K562 (cell line): ENCODE data around the gene ORAI3. TPM values are rescaled to one million over a fixed set of nuclear protein-coding genes. Genes with fewer than 3 reads are reported as not detected.

Experiments
- CREB3L1 ChIP-seq: fragments of 450-650 bp; IDR thresholded peaks from 2 replicates; pipeline ENCODE4 v1.6.1; 2014; ENCODE audit warnings: low read depth, mild to moderate bottlenecking, moderate library complexity, borderline replicate concordance
- E2F6 ChIP-seq, 2 experiments: IDR thresholded peaks; 2 replicates each; pipeline ENCODE4 v1.6.1; 2011; ENCODE audit warnings: borderline replicate concordance in 1 of 2, control low read depth in 1 of 2, low read depth in 1 of 2, low read length in 1 of 2, mild to moderate bottlenecking in 1 of 2, mixed read lengths in 1 of 2, moderate library complexity in 1 of 2; ENCODE audit not compliant: insufficient read depth in 1 of 2, insufficient read length in 1 of 2, poor library complexity in 1 of 2, severe bottlenecking in 1 of 2; ENCODE audit errors: extremely low read depth in 1 of 2
- ETV5 ChIP-seq: sonication (generic); formaldehyde crosslinking; IDR thresholded peaks from 2 replicates; pipeline ENCODE4 v1.4.0; 2020; ENCODE audit warnings: low read depth, mild to moderate bottlenecking, missing genetic modification reagents
- MECOM ChIP-seq: fragments of 250-450 bp; sonication (Bioruptor Pico); IDR thresholded peaks from 2 replicates; pipeline ENCODE4 v1.8.0; 2022; ENCODE audit warnings: inconsistent platforms
- MEIS2 ChIP-seq: fragments of 450-650 bp; IDR thresholded peaks from 2 replicates; pipeline ENCODE4 v1.6.1; 2014; ENCODE audit warnings: mild to moderate bottlenecking; ENCODE audit not compliant: partially characterized antibody
- NR4A1 ChIP-seq, 2 experiments: fragments of 250-450 bp in 1 of 2; fragments of 450-650 bp in 1 of 2; sonication (Bioruptor Pico) in 1 of 2; IDR thresholded peaks; 2 replicates each; pipeline versions ENCODE4 v1.4.0 to v1.6.1; 2016 to 2020; ENCODE audit warnings: mild to moderate bottlenecking in 2 of 2, missing compliant biosample characterization in 1 of 2, missing genetic modification characterization in 1 of 2, moderate library complexity in 1 of 2
- RBBP5 ChIP-seq: fragments of 200-600 bp; sonication (generic); IDR thresholded peaks from 2 replicates; pipeline ENCODE4 v1.6.1; 2012; ENCODE audit warnings: borderline replicate concordance, mild to moderate bottlenecking, low read length, control low read depth, inconsistent platforms; ENCODE audit not compliant: insufficient read depth, poor library complexity, severe bottlenecking
- RNF219 ChIP-seq: fragments of 250-450 bp; sonication (Bioruptor Pico); IDR thresholded peaks from 2 replicates; pipeline ENCODE4 v1.5.0; 2022; ENCODE audit warnings: mild to moderate bottlenecking
- ZNF311 ChIP-seq: fragments of 250-450 bp; sonication (Bioruptor Pico); IDR thresholded peaks from 2 replicates; pipeline ENCODE4 v1.4.0; 2020; ENCODE audit warnings: mild to moderate bottlenecking, moderate library complexity
- polyA plus RNA-seq, 8 experiments: library from polyadenylated mRNA; depleted of rRNA in 4 of 8; stranded (reverse) in 5 of 8; unstranded in 3 of 8; fragments of >200 nt; fragmentation: Nextera tagmentation in 2 of 8; fragmentation: Illumina TruSeq in 1 of 8; extraction: Ambion mirVana in 2 of 8; extraction: Trizol in 1 of 8; gene quantifications; 2 replicates each; pipeline versions ENCODE4 v1.2.1 to v1.2.3, GENCODE V29; 2011 to 2014; ENCODE audit warnings: inconsistent platforms in 1 of 8, missing spikeins in 1 of 8
- total RNA-seq, 7 experiments: library from RNA; depleted of rRNA in 6 of 7; stranded (reverse); fragments of >200 nt in 6 of 7; fragmentation: Illumina TruSeq in 2 of 7; extraction: Trizol in 2 of 7; gene quantifications; 2 replicates each; pipeline versions ENCODE4 v1.2.1 to v1.2.3, GENCODE V29; 2011 to 2021; ENCODE audit warnings: low replicate concordance in 1 of 7
- TF ChIP-seq, protein P1 (sequence below): sonication (generic); formaldehyde crosslinking; IDR thresholded peaks from 2 replicates; pipeline ENCODE4 v1.8.0; 2023; ENCODE audit warnings: mild to moderate bottlenecking, missing genetic modification reagents
- TF ChIP-seq, protein P2 (sequence below): sonication (generic); formaldehyde crosslinking; IDR thresholded peaks from 2 replicates; pipeline ENCODE4 v1.8.1; 2023; ENCODE audit warnings: missing genetic modification reagents, mild to moderate bottlenecking, borderline replicate concordance

The ORAI3 gene
- total and polyA plus RNA-seq, 9 of the 15 experiments (the other 6 are each of a cell fraction or from before 2014, with no cell fraction given): 4.9 to 23.3 (median 14.1) TPM

DNA sequence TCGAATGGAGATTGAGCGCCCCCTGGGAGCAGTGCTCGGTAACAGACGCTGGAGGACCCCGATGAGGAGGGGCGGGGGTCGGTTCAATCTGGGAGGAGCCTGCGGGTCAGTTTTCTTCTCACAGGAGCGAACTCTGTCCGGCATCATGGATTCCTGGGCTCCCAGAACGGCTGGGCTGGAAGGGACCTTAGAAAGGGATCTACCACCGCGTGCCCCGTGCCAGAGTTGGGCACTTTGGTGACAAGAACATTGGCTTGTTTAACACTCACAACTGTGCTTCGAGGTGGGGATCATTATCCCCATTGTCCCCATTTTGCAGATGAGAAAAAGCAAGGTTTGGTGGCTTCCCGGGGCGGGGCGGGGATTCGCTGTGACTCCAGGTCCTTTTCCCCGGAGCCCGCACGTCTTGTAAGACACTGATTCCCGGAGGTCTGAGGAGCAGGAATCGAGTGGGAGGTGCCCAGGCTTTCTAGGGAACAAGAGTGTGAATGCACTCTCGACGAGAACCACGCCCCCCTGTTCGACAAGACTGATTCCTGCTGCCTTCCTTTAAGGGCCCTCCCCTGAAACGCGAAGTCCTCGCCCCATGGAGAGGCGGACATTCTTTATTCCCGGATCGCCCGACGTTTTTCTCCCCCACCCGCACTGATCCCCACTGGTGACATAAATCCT is 27.0 kb upstream of the ORAI3 start (continued):
- TF ChIP-seq, protein P1, sequence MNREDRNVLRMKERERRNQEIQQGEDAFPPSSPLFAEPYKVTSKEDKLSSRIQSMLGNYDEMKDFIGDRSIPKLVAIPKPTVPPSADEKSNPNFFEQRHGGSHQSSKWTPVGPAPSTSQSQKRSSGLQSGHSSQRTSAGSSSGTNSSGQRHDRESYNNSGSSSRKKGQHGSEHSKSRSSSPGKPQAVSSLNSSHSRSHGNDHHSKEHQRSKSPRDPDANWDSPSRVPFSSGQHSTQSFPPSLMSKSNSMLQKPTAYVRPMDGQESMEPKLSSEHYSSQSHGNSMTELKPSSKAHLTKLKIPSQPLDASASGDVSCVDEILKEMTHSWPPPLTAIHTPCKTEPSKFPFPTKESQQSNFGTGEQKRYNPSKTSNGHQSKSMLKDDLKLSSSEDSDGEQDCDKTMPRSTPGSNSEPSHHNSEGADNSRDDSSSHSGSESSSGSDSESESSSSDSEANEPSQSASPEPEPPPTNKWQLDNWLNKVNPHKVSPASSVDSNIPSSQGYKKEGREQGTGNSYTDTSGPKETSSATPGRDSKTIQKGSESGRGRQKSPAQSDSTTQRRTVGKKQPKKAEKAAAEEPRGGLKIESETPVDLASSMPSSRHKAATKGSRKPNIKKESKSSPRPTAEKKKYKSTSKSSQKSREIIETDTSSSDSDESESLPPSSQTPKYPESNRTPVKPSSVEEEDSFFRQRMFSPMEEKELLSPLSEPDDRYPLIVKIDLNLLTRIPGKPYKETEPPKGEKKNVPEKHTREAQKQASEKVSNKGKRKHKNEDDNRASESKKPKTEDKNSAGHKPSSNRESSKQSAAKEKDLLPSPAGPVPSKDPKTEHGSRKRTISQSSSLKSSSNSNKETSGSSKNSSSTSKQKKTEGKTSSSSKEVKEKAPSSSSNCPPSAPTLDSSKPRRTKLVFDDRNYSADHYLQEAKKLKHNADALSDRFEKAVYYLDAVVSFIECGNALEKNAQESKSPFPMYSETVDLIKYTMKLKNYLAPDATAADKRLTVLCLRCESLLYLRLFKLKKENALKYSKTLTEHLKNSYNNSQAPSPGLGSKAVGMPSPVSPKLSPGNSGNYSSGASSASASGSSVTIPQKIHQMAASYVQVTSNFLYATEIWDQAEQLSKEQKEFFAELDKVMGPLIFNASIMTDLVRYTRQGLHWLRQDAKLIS (CRISPR knock-in tag): peak; percentile 79; the same call in 1 of the 2 replicates
- TF ChIP-seq RNF219 (no peak), RBBP5 (peak; percentile 39), CREB3L1 (no peak), ZNF311 (CRISPR knock-in tag) (no peak), MECOM (CRISPR knock-in tag) (no peak), E2F6 (IDR thresholded peaks at IDR 0.05; ENCODE audit: borderline replicate concordance in 1 of 2, extremely low read depth in 1 of 2, insufficient read depth in 1 of 2, insufficient read length in 1 of 2, low read depth in 1 of 2, low read length in 1 of 2, poor library complexity in 1 of 2, severe bottlenecking in 1 of 2) (peak in 1 of 2 experiments; percentile 34), ETV5 (CRISPR knock-in tag) (no peak), NR4A1 (CRISPR knock-in tag; IDR thresholded peaks at IDR 0.05) (no peak), NR4A1 (tag; IDR thresholded peaks at IDR 0.05) (no peak), MEIS2 (no peak)
- TF ChIP-seq, protein P2, sequence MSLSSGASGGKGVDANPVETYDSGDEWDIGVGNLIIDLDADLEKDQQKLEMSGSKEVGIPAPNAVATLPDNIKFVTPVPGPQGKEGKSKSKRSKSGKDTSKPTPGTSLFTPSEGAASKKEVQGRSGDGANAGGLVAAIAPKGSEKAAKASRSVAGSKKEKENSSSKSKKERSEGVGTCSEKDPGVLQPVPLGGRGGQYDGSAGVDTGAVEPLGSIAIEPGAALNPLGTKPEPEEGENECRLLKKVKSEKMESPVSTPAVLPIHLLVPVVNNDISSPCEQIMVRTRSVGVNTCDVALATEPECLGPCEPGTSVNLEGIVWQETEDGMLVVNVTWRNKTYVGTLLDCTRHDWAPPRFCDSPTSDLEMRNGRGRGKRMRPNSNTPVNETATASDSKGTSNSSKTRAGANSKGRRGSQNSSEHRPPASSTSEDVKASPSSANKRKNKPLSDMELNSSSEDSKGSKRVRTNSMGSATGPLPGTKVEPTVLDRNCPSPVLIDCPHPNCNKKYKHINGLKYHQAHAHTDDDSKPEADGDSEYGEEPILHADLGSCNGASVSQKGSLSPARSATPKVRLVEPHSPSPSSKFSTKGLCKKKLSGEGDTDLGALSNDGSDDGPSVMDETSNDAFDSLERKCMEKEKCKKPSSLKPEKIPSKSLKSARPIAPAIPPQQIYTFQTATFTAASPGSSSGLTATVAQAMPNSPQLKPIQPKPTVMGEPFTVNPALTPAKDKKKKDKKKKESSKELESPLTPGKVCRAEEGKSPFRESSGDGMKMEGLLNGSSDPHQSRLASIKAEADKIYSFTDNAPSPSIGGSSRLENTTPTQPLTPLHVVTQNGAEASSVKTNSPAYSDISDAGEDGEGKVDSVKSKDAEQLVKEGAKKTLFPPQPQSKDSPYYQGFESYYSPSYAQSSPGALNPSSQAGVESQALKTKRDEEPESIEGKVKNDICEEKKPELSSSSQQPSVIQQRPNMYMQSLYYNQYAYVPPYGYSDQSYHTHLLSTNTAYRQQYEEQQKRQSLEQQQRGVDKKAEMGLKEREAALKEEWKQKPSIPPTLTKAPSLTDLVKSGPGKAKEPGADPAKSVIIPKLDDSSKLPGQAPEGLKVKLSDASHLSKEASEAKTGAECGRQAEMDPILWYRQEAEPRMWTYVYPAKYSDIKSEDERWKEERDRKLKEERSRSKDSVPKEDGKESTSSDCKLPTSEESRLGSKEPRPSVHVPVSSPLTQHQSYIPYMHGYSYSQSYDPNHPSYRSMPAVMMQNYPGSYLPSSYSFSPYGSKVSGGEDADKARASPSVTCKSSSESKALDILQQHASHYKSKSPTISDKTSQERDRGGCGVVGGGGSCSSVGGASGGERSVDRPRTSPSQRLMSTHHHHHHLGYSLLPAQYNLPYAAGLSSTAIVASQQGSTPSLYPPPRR (CRISPR knock-in tag): 0 out of 2 replicates have a peak, but pooled peaks have one; percentile 40
